CMK (cell line): Measurements from ENCODE around the gene COL7A1.
A peak's percentile ranks its signal among the peaks of the same experiment; 100 is the strongest.
"Not testable (repeated sequence)": the region's sequence is repeated elsewhere in the genome, so short reads cannot be mapped to it uniquely, and the experiment has no call there.

Experiments
- DNase-seq: peaks from one replicate; pipeline ENCODE4 v3.0.0-alpha.2; 2010; ENCODE audit warnings: low read depth

Gene COL7A1

GRCh38 chr3:48563382-48563918, 31.7 kb downstream of the COL7A1 start, which contains the start of gene UCN2:
TSS of gene UCN2 (minus strand) at chr3:48563781. CDS start at chr3:48563124, 657 bp downstream.
- DNase-seq = no peak

DNA sequence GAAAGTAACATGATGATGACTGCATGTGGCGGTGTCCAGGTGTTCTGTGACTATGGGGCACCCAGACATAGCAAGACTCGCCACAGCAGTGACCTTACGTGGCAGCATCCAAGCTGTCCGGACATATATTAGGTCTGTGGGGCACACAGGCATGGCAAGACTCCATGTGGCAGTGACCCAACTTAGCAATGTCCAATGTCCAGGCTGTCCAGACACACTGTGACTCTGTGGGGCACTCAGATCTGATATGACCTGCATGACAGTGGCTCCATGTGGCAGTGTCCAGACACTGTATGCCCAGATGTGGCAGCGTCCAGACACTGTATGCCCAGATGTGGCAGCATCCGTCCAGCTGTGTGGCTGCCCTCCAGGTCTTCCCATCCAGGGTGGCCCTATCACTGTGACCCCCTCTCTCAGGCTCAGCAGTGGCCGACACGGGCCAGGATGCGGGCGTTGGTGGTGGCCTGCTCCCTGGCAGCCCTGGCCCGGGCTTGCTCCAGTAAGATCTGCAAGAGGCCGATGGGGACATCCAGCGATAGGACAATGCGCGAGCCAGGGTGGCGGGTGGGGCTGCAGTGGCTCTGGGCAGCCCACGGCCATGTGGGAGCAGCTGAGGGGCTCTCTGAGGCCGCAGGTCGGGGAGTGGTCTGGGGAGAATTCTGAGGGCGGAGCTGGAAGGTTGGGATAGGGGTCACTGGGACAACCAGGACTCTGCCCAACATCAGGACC, 32.6 kb downstream of the COL7A1 start:
- DNase-seq = no peak

- peak; percentile 75 for DNase-seq
These were observed 33.9 kb downstream of the COL7A1 start for GRCh38 chr3:48561045-48561736.

DNA sequence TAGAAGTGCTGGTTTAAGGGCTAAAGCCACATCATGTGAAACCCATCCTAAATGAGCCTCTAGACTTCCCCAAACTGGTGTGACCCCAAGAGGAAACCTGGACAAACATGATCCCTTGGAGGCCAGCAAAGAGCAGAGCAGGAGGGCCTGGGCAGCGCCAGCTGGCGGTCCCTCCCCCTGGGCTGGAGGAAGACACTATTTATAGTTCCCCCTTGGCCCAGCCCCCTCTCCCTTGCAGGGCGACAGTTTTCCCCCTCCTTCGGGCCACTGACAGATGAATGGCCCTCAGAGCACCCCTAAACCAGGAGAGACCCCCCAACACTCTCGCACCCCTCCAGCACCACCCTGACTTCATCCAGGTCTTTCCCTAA, 34.5 kb downstream of the COL7A1 start:
- no peak for DNase-seq

DNA sequence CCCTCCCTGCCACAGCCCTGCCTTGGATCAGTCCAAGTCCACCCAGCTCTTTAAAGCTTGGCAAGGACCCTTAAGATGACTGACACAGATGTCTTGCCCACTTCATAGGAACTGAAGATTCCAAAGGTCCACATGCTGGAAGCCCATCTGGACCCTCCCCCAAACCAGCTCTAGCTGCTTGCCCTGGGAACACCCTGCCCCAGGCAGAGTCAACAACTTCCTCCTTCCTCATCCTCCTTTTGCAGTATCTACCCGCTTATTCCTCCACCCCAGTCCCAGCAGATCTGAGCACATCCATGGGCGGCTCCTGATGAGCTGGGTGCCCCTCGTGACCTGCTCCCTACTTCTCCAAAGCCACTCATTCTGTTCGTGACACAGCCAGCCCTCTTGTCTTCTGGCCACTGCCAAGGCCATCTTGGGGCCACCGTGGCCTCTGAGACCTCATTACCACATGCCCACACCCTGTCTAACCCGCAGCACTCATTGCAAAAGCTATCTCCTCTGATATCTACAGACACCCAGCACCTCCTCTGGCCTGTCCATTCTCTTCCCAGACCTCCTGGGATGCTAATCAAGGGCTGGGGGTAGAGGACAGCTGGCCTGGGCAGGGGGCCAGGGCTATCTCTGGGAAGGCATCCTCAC, 36.5 kb downstream of the COL7A1 start:
- DNase-seq = peak; percentile 46

DNA sequence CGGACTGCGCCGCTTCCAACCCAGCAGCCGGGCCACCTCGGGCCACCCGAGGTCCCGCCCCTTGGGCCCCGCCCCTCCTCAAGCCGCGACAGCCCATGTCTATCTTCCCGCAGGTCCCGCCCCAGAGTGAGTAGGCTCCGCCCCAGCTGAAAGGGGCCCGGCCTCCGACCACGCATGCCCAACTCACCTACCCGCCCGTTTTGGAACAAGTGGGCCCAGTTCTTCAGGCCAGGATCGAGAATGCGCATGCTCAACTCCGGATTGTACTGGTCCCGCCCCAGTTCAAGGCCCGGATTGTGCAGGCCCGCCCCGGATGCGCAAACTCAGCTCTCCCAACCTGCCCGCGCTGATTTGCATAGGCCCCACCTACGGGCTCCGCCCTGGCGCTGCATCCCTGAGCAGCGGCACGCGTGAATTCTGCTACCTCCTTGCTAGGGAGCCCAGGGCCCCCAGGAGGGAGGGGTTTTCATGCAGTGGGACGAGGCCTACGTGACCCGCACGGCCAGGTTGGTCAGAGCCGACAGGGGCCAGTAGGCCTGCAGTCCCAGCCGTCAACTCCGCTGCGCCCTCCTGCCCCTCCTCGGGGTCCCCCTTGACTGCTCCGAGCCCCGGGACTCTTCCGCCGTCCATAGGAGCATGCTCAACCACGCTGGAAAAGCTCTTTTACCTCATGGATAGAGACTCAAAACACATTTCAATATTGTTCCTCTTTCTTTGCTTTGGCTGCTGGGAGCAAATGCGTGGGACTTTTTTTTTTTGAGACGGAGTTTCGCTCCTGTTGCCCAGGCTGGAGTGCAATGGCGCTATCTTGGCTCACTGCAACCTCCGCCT, 38.1 kb downstream of the COL7A1 start, which contains the start of gene PFKFB4:
Gene PFKFB4, minus strand, starts transcription at position 8 of the 831 bp plus-strand sequence. CDS start 26 bp downstream, outside the sequence.
- peak; percentile 99 for DNase-seq

DNA sequence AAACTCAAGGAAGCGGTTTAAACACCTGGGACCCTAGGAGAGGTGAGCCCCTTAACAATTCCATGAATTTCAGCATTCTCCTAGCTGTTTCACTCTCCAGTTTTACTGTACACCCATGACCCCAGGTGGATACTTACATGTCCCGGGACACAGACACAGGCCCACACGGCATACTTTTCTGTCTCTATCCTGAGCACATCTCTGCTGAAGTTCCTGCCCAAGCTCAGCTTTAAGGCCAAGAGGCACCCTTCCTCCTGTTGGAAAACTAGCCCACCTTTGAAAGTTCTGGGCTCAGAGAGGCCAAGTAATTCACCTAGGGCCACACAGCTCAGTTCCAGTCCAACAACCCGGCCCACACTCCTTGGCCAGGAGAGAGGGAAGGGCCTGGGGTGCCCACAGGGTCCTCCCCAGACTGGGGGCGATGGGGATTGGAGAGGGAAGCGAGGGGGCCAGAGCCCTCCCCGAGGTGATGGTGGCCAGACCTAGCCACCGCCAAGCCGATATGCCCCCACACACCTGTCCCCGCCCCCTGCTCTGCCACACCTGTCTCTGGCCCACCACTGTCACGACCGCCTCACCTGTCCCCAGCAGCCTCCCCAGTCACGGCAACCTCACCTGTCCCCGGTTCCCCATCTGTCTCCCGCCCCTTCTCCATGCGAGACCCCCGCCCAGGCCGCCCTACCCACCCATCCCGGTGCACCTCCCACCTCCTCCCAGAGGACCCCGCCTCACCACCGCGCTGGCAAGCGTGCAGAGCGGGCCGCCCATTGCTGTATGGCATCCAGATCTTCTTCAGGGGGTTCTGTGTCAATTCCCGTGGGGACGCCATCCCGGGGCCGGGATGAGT, 39.0 kb downstream of the COL7A1 start:
- DNase-seq = no peak

DNA sequence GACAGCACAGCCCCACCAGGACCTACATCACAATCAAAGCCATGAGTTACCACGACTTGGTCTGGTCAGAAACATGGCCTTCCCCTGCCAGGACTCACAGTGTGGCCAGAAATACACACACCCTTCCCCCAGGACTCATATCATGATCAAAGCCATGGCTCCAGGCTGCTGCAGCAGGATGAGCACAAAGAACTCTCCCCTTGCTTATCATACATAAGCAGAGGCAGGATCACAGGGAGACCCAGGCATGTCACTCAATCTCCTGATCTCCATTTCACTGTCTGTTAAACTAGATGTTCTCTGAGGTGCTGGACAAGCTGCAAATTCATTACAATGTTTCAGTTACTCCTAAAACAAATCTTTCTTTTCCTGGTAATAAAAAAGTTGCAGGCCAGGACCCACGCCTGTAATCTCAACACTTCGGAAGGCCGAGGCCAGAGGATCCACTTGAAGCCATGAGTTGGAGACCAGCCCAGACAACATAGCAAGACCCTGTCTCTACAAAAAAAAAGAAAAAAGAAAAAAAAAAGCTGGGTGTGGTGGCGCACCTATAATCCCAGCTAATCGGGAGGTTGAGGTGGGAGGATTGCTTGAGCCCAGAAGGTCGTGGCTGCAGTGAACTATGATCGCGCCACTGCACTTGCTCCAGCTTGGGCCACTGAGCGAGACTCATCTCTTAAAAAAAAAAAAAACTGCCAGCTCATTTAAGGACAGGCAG, 39.7 kb downstream of the COL7A1 start:
- DNase-seq = peak; percentile 55

DNA sequence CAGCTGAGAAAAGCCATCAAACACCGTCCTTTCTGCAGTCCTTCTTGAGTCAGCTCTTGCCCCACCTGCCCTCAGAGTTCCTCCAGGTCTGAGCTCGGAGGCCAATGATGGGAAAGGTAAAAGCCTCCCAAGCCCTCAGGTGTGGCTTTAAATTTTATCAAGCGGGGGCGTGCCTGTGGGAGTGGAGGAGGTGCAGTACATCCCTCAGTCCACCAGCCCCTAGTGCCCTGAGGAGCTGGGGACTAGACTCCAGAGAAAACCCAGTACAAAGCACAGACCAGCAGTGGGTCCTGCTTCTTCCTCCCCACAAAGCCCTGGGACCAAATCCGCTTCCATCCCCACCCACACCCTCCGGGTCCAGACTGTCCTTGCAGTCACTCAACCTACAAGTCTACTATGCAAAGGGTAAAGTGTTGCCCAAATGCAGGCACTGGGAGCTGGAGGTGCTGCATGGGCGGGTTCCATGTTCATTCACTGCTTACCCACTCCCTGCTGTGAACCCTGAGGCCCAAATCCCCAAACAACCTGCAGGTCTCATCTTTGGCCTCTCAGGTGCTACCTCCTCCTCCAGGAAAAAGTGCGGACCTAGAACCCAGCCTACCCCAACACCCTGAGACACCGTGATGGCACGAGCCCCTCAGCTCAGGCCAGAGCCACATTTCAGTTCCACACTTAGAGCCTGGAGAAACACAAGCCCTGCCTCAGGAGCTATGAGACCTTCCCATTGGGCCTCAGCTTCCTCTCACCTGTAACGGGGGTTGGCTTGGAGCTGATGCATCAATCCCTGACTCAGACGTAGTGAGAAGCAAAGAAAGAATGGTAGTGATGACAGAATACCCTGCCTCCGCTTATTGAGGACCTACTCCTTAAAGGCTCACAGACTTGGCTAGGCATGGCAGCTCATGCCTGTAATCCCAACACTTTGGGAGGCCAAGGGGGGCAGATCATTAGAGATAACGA, 41.0 kb downstream of the COL7A1 start:
- no peak for DNase-seq

GRCh38 chr3:48553361-48553760, 41.8 kb downstream of the COL7A1 start:
- DNase-seq = no peak

DNA sequence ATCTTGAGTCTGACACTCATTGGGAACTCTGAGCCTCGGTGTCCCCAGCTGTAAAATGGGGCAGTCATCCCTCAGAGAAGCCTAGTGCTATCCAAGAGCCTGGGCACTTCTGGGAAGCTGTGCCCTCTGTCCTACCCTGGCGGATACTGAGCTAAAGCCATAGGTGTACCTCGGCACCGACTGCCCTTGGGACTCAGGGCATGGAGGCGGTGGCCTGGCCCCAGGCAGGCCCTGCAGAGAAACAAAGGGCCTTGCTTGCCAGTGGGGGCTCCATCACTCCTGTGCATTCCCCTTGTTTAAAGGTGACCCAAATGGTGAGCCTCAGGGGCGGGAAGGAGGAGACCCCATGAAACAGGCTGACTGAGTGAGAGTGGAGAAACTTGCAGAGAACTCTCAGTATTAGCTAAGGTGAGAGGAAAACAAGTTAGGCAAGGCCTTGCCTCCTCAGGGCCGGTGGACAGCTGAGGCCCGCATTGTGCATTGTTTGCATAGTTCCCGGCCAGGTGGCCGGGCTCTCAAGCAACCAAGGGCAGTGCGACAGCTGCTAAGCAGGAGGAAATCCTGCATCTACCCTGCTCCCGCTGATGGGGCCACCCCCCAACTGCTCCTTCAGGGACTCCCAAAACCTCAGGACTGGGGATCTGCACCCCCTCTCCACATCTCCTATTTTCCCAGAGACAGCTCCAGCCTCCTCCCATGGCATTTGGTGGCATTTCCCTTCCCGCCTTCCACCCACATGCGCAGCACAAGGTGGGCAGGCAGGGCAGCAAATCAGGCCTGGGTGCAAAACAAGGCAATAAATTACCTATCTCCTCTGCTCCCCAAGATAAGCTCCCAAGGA, 42.8 kb downstream of the COL7A1 start:
- DNase-seq = no peak

DNA sequence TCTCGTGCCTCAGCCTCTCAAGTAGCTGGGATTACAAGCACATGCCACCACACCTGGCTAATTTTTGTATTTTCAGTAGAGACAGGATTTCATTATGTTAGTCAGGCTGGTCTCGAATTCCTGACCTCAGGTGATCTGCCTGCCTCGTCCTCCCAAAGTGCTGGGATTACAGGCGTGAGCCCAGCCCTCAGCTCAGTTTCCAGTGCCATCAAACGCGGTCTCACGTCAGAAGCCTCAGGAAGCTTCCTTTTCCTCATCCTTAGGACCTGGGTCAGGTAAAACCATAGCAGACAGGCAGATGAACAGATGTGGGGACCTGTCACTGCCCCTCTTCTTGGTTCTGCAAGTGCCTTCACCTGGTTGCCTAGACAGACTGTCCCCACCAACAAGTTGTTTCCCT, 43.5 kb downstream of the COL7A1 start:
- DNase-seq = not testable (repeated sequence)

- peak; percentile 68 for DNase-seq
These were observed 46.1 kb downstream of the COL7A1 start for GRCh38 chr3:48548729-48549705.

DNA sequence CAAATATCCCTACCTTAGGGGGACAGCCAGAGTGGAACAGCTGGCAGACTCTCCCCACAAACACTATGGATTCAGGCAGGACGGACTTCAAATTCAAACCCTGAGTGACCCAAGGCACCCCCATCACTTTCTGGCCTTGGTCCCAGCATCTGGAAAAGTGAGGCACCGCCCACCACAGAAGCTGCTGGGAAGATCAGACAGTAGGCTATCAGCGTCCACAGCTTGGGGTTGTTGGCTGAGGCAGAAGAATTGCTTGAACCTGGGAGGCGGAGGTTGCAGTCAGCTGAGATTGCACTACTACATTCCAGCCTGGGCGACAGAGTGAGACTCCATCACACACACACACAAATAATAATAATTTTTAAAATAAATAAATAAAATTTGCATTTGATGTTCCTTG, 47.0 kb downstream of the COL7A1 start:
- no peak for DNase-seq

DNA sequence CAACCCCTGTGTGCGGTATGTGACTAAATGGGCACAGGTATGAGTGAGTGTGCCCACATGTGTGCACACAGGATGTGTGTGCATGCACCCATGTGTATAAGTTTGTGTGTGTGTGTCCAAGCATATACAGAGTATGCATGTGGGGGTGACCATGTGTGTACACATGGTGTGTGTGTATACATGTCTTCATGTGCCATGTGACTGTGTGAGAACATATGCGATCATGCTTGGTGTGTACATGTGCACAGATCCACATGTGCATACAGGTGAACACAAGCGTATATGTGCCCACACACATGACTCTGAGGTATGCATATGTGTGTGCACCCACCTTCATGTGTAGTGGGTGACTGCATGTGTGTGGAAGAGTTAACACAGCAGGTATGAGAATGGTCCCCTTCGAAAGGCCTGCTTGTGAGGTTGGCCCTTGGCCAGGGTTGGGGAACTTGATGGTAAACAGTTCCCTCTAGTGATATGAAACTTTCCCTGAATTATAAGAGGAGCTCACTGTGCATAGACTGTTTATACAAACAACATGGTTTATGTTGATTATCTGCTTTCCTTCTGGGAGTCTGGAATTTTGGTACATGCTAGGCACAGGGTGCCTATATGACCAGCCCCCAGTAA, 48.8 kb downstream of the COL7A1 start:
- no peak for DNase-seq

GRCh38 chr3:48544141-48544540, 51.0 kb downstream of the COL7A1 start:
- no peak for DNase-seq
